ENCODE results near the gene ATP10A.
A peak's percentile ranks its signal among the peaks of the same experiment; 100 is the strongest.

ATP10A gene

GRCh38 chr15:25848325-25848724 is 14.8 kb downstream of the ATP10A start:
- Histone ChIP-seq H3K27me3 (no peaks in the 10 kb centered on the region), H3K9ac (no peak overlapping the region), H3K27ac (no peak overlapping the region), H3K4me1 (peaks cover 99% of the 10 kb centered on the region), H4K20me1 (peaks cover 80% of the 10 kb centered on the region), H3K36me3 (0 out of 2 replicates have a peak, but pooled peaks cover 5% of the 10 kb centered on the region), H3K9me3 (no peaks in the 10 kb centered on the region), H3K4me3 (no peak overlapping the region), H3K4me2 (peak overlapping the region; percentile 88)
- TF ChIP-seq Cebpa-rat (IDR thresholded peaks at IDR 0.05): no peak

GRCh38 chr15:25847051-25847450 is 16.1 kb downstream of the ATP10A start:
- H3K4me3 ChIP-seq: no peak overlapping the region
- no peak overlapping the region for H3K27ac ChIP-seq
- peaks cover 88% of the 10 kb centered on the region for H3K4me1 ChIP-seq

GRCh38 chr15:25846377-25846776 is 16.8 kb downstream of the ATP10A start:
- Histone ChIP-seq H3K4me2 (peak overlapping the region; percentile 88), H3K27ac (no peak overlapping the region), H3K27me3 (no peaks in the 10 kb centered on the region), H3K9ac (no peak overlapping the region), H3K9me3 (no peaks in the 10 kb centered on the region), H3K36me3 (0 out of 2 replicates have a peak, but pooled peaks cover 18% of the 10 kb centered on the region), H3K4me1 (peaks cover 81% of the 10 kb centered on the region), H3K4me3 (no peak overlapping the region), H4K20me1 (peaks cover 89% of the 10 kb centered on the region)
- no peak for TF ChIP-seq Cebpa-rat (IDR thresholded peaks at IDR 0.05)

More at GRCh38 chr15:25847051-25847450, 16.1 kb downstream of the ATP10A start:
- H3K36me3 ChIP-seq: 0 out of 2 replicates have a peak, but pooled peaks cover 13% of the 10 kb centered on the region
- H3K27me3 ChIP-seq: no peaks in the 10 kb centered on the region
- peaks cover 85% of the 10 kb centered on the region for H4K20me1 ChIP-seq
- no peaks in the 10 kb centered on the region for H3K9me3 ChIP-seq
- no peak overlapping the region for H3K9ac ChIP-seq
- peak overlapping the region; percentile 88 for H3K4me2 ChIP-seq
- no peak for TF ChIP-seq Cebpa-rat (IDR thresholded peaks at IDR 0.05)

- peak overlapping the region; percentile 88 for H3K4me2 ChIP-seq
- no peak overlapping the region for H3K27ac ChIP-seq
- peaks cover 77% of the 10 kb centered on the region for H3K4me1 ChIP-seq
- H3K9ac ChIP-seq: peak overlapping the region; percentile 29; the same call in 1 of the 2 replicates
- H3K27me3 ChIP-seq: no peaks in the 10 kb centered on the region
- no peak overlapping the region for H3K4me3 ChIP-seq
- H3K36me3 ChIP-seq: 0 out of 2 replicates have a peak, but pooled peaks cover 18% of the 10 kb centered on the region
- no peak for TF ChIP-seq Cebpa-rat (IDR thresholded peaks at IDR 0.05)
- no peaks in the 10 kb centered on the region for H3K9me3 ChIP-seq
- H4K20me1 ChIP-seq: peaks cover 95% of the 10 kb centered on the region
These were observed 18.0 kb downstream of the ATP10A start for GRCh38 chr15:25844981-25845680.

GRCh38 chr15:25844542-25844941 is 18.6 kb downstream of the ATP10A start:
- H3K9ac ChIP-seq: peak overlapping the region; percentile 29; the same call in 1 of the 2 replicates
- H3K27me3 ChIP-seq: no peaks in the 10 kb centered on the region
- no peaks in the 10 kb centered on the region for H3K9me3 ChIP-seq
- no peak overlapping the region for H3K4me3 ChIP-seq
- H3K4me1 ChIP-seq: peaks cover 77% of the 10 kb centered on the region
- H3K36me3 ChIP-seq: 0 out of 2 replicates have a peak, but pooled peaks cover 18% of the 10 kb centered on the region
- H3K27ac ChIP-seq: no peak overlapping the region
- peaks cover 96% of the 10 kb centered on the region for H4K20me1 ChIP-seq
- H3K4me2 ChIP-seq: peak overlapping the region; percentile 88
- no peak for TF ChIP-seq Cebpa-rat (IDR thresholded peaks at IDR 0.05)

GRCh38 chr15:25844076-25844475 is 19.1 kb downstream of the ATP10A start:
- no peaks in the 10 kb centered on the region for H3K9me3 ChIP-seq
- no peak overlapping the region for H3K4me2 ChIP-seq
- H3K27ac ChIP-seq: no peak overlapping the region
- H3K4me1 ChIP-seq: peaks cover 77% of the 10 kb centered on the region
- H3K36me3 ChIP-seq: 0 out of 2 replicates have a peak, but pooled peaks cover 18% of the 10 kb centered on the region
- no peaks in the 10 kb centered on the region for H3K27me3 ChIP-seq
- no peak overlapping the region for H3K4me3 ChIP-seq
- no peak for TF ChIP-seq Cebpa-rat (IDR thresholded peaks at IDR 0.05)
- H3K9ac ChIP-seq: no peak overlapping the region
- H4K20me1 ChIP-seq: peaks cover 96% of the 10 kb centered on the region

- Histone ChIP-seq H4K20me1 (peaks cover 96% of the 10 kb centered on the region), H3K27ac (no peak overlapping the region), H3K4me1 (peaks cover 54% of the 10 kb centered on the region), H3K9ac (no peak overlapping the region), H3K4me3 (no peak overlapping the region), H3K27me3 (no peaks in the 10 kb centered on the region), H3K9me3 (no peaks in the 10 kb centered on the region), H3K4me2 (peak overlapping the region; percentile 85), H3K36me3 (peaks cover 25% of the 10 kb centered on the region)
- TF ChIP-seq Cebpa-rat (IDR thresholded peaks at IDR 0.05): no peak
These were observed 23.4 kb downstream of the ATP10A start for GRCh38 chr15:25839638-25840156.

GRCh38 chr15:25838871-25839195 is 24.3 kb downstream of the ATP10A start:
- H3K4me2 ChIP-seq: peak overlapping the region; percentile 85
- H3K9me3 ChIP-seq: no peaks in the 10 kb centered on the region
- H3K27ac ChIP-seq: no peak overlapping the region
- TF ChIP-seq Cebpa-rat (IDR thresholded peaks at IDR 0.05): no peak
- peaks cover 92% of the 10 kb centered on the region for H4K20me1 ChIP-seq
- no peak overlapping the region for H3K4me3 ChIP-seq
- H3K36me3 ChIP-seq: peaks cover 25% of the 10 kb centered on the region
- peaks cover 46% of the 10 kb centered on the region for H3K4me1 ChIP-seq
- peak overlapping the region; percentile 14; the same call in 1 of the 2 replicates for H3K9ac ChIP-seq
- no peaks in the 10 kb centered on the region for H3K27me3 ChIP-seq

GRCh38 chr15:25838191-25838870 is 24.8 kb downstream of the ATP10A start:
- peaks cover 20% of the 10 kb centered on the region for H3K36me3 ChIP-seq
- H3K4me2 ChIP-seq: peak overlapping the region; percentile 85
- no peak for TF ChIP-seq Cebpa-rat (IDR thresholded peaks at IDR 0.05)
- H4K20me1 ChIP-seq: peaks cover 90% of the 10 kb centered on the region
- H3K4me1 ChIP-seq: peaks cover 41% of the 10 kb centered on the region
- no peak overlapping the region for H3K27ac ChIP-seq
- H3K9ac ChIP-seq: no peak overlapping the region
- H3K4me3 ChIP-seq: no peak overlapping the region
- no peaks in the 10 kb centered on the region for H3K27me3 ChIP-seq
- no peaks in the 10 kb centered on the region for H3K9me3 ChIP-seq

- no peak overlapping the region for H3K4me3 ChIP-seq
- H3K4me2 ChIP-seq: 0 out of 2 replicates have a peak overlapping the region, but pooled peaks have one; percentile 3
- no peak overlapping the region for H3K27ac ChIP-seq
- H4K20me1 ChIP-seq: peaks cover 64% of the 10 kb centered on the region
- no peak for TF ChIP-seq Cebpa-rat (IDR thresholded peaks at IDR 0.05)
- H3K9me3 ChIP-seq: peaks cover 19% of the 10 kb centered on the region; the same call in 1 of the 2 replicates
- no peak overlapping the region for H3K9ac ChIP-seq
- peaks cover 17% of the 10 kb centered on the region for H3K4me1 ChIP-seq
- no peaks in the 10 kb centered on the region for H3K27me3 ChIP-seq
- H3K36me3 ChIP-seq: peaks cover 33% of the 10 kb centered on the region
These were observed 31.0 kb downstream of the ATP10A start for GRCh38 chr15:25832158-25832557.
